Measurements from ENCODE around the gene HYCC1. TPM values are rescaled to one million over a fixed set of nuclear protein-coding genes. Genes with fewer than 3 reads are reported as not detected.
A peak's percentile ranks its signal among the peaks of the same experiment; 100 is the strongest.

The HYCC1 gene
- total and polyA plus RNA-seq, 9 of the 15 experiments (the other 6 are each of a cell fraction or from before 2014, with no cell fraction given), result 11.2 to 40.6 (median 37.9) TPM

- TF ChIP-seq FOXP1 (CRISPR knock-in tag; IDR thresholded peaks at IDR 0.05), result no peak
- TF ChIP-seq ZKSCAN3 (CRISPR knock-in tag; IDR thresholded peaks at IDR 0.05), result peak; percentile 80
- no peak for TF ChIP-seq BMI1 (IDR thresholded peaks at IDR 0.05; ENCODE audit: low read length)
- TF ChIP-seq SNRNP70 (optimal IDR thresholded peaks at IDR 0.05; ENCODE audit: low read depth, low read length), result no peak
- TF ChIP-seq ZNF695 (CRISPR knock-in tag; IDR thresholded peaks at IDR 0.05), result no peak
- no peak for TF ChIP-seq NELFE (IDR thresholded peaks at IDR 0.05; ENCODE audit: insufficient read depth, insufficient read length)
- no peak for TF ChIP-seq ZNF316 (IDR thresholded peaks at IDR 0.05)
- no peak for TF ChIP-seq ZZZ3 (IDR thresholded peaks at IDR 0.05)
- TF ChIP-seq NUFIP1 (IDR thresholded peaks at IDR 0.05; ENCODE audit: partially characterized antibody), result no peak
- TF ChIP-seq XRCC5 (IDR thresholded peaks at IDR 0.05; ENCODE audit: low read depth, low read length), result no peak
- no peak for TF ChIP-seq E2F4 (CRISPR knock-in tag; IDR thresholded peaks at IDR 0.05; ENCODE audit: low read depth)
- peak; percentile 43; the same call in 1 of the 2 replicates for TF ChIP-seq SMARCE1 (IDR thresholded peaks at IDR 0.05)
- no peak for TF ChIP-seq ZBTB49 (CRISPR knock-in tag; IDR thresholded peaks at IDR 0.05; ENCODE audit: borderline replicate concordance)
- no peak for TF ChIP-seq THRB (CRISPR knock-in tag; conservative IDR thresholded peaks at IDR 0.05)
- TF ChIP-seq GABPA (tag; conservative IDR thresholded peaks at IDR 0.05; ENCODE audit: low read depth), result peak; percentile 47; the same call in 1 of the 2 replicates
- TF ChIP-seq SPI1 (IDR thresholded peaks at IDR 0.05; ENCODE audit: borderline replicate concordance, low read depth, low read length), result peak; percentile 71; the same call in 1 of the 2 replicates
These were observed 44.6 kb upstream of the HYCC1 start (continued) for GRCh38 chr7:23058408-23059096.

Data from K562 (cell line).